ENCODE measurements around the gene G6PC3.
"Not testable (repeated sequence)": the region's sequence is repeated elsewhere in the genome, so short reads cannot be mapped to it uniquely, and the experiment has no call there.

G6PC3 gene

DNA sequence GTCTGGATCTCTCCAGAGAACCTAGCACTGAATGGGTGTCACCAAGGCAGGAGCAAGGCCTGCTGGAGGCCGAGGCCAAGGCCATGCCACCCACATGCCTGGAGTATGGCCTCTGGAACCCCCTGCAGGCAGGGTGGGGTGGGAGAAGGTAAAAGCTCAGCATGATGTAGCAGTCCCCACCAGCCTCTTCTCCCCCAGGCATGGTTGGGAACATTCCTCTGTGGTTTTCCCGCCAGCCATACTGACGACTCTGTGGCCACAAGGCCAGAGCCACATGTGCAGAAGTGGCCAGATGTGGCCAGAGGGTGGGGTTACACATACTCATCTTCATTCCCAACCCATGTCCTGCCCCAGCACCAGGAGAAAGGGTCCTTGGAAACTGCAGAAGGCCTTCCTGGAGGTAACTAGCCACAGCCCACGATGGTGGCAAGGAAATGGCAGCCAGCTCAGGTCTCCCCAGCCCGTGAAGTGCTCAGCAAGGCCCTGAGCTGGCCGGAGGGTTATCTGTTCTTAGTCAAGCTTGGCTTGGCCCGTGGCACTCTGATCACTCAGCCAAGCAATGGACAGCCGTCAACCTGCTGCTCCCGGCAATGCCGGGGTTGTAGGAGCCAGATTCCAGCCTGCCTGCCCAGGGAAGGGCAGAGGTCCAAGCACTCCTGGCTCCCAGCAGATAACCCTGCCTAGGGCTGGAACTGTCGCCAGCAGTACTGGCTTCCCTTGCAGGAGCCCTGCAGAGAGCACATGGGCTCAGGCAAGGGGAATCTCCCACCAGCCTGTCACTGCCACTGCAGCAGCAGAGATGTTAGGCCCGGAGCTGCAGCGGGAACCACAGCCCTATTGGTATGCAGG is 26.8 kb downstream of the G6PC3 start:
- no peak overlapping the region for H3K4me3 ChIP-seq (ENCODE audit: low read length)
- DNase-seq (ENCODE audit: low read depth) = no peak
- TF ChIP-seq, protein P1, sequence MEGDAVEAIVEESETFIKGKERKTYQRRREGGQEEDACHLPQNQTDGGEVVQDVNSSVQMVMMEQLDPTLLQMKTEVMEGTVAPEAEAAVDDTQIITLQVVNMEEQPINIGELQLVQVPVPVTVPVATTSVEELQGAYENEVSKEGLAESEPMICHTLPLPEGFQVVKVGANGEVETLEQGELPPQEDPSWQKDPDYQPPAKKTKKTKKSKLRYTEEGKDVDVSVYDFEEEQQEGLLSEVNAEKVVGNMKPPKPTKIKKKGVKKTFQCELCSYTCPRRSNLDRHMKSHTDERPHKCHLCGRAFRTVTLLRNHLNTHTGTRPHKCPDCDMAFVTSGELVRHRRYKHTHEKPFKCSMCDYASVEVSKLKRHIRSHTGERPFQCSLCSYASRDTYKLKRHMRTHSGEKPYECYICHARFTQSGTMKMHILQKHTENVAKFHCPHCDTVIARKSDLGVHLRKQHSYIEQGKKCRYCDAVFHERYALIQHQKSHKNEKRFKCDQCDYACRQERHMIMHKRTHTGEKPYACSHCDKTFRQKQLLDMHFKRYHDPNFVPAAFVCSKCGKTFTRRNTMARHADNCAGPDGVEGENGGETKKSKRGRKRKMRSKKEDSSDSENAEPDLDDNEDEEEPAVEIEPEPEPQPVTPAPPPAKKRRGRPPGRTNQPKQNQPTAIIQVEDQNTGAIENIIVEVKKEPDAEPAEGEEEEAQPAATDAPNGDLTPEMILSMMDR (conservative IDR thresholded peaks at IDR 0.05; ENCODE audit: low read depth, low read length) = no peak

DNA sequence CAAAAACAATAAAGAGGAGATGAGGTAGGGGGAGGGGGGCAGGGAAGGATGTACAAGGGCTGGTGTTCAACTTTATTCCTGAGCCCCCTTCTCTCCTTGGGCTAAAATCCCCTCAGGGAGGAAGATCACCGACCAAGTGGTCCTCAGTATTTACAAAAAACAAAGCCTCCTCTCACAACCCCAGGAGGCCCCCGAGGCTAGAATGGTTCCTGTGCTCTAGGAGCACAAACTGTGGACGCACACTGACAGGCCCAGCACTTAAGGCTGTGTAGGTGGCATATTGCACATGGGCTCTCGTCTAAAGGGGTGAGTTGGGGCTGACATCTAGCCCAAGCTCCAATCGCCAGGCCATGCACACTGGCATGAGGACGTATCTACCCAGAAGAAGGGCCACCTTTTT is 31.3 kb downstream of the G6PC3 start:
- H3K4me3 ChIP-seq (ENCODE audit: low read length); DNase-seq (ENCODE audit: low read depth): not testable (repeated sequence)

DNA sequence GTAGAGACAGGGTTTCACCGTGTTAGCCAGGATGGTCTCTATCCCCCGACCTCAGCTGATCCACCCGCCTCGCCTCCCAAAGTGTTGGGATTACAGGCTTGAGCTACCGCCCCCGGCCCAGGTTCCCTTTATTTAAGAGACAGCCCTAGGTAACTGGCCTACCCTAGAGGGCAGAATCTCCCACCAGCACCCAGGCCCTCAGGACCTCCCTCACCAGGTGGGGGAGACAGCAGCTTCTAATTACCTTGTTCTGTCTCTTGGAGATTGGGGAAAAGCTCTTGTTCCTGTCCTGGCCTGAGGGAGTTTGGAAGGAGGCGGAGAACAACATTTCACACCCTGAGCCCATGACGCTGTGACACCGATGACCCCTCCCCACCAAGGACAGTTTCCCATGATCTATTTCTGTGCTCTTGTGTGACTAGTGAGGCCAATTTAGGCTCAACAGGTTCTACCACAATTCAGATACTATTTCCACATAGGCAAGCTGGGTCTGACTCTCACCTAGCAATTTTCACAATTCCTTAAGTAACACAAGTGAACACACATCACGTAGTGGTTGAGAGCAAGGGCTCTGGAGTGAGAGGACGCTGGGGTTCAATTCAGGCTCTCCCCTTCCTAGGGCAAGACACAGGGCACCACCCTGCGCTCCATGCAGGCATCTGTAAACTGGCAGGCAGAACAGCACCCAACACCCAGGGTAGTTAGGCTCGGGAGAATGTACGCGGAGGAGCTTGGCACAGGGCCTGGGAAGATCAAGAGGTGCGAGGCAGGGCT is 32.5 kb downstream of the G6PC3 start:
- TF ChIP-seq, protein P1 (conservative IDR thresholded peaks at IDR 0.05; ENCODE audit: low read depth, low read length) = no peak
- no peak overlapping the region for H3K4me3 ChIP-seq (ENCODE audit: low read length)
- DNase-seq (ENCODE audit: low read depth) = no peak

DNA sequence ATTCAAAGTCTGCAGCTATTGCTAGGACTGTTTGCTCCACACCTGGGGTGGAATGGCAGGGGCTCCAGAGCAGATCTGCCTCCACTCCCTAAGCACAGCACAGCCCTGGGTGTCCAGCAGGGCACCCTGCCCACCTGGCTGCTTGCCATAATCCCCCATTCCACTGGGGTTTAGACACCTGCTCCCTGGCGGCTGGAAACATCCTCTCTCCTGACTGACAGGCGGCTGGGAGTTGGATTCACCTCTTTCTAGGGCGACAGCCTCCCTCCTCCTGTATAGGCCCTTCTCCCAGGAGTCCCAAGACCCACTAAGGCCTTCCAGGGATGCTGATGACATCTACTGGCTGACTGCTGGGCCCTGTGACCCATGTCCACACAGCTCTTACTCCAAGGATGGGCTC is 34.9 kb downstream of the G6PC3 start:
- no peak for DNase-seq (ENCODE audit: low read depth)
- TF ChIP-seq, protein P1 (conservative IDR thresholded peaks at IDR 0.05; ENCODE audit: low read depth, low read length) = no peak
- no peak overlapping the region for H3K4me3 ChIP-seq (ENCODE audit: low read length)

DNA sequence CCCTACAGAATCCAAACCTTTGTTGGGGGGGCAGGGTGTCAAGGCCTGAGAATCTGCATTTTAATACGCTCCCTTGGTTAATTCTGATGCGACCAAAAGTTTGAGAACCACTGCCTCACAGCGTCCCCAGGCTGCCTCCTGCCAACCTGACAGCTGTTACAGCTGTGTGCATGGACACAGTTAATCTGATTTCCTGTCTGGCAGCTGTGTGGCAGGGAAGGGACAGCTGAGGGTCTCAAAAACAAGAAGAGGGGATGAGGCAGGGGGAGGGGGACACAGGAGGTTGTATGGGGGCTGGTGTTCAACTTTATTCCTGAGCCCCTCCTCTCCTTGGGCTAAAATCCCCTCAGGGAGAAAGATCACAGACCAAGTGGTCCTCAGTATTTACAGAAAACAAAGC is 35.4 kb downstream of the G6PC3 start:
- TF ChIP-seq, protein P1 (conservative IDR thresholded peaks at IDR 0.05; ENCODE audit: low read depth, low read length) = no peak
- DNase-seq (ENCODE audit: low read depth) = no peak
- no peak overlapping the region for H3K4me3 ChIP-seq (ENCODE audit: low read length)

DNA sequence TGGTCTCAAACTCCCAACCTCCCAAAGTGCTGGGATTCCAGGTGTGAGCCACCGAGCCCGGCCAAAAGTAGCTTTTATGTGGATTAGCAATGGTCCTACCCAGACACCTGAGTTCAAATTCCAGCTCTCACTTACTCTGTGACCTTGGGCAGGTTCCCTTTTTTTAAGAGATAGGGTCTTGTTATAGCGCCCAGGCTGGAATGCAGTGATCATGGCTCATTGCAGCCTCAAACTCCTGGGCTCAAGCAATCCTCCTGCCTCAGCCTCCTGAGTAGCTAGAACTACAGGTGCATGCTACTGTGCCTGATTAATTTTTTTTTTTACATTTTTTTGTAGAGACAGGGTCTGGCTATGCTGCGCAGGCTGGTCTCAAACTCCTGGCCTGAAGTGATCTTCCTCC is 36.3 kb downstream of the G6PC3 start:
- no peak overlapping the region for H3K4me3 ChIP-seq (ENCODE audit: low read length)
- no peak for DNase-seq (ENCODE audit: low read depth)
- TF ChIP-seq, protein P1 (conservative IDR thresholded peaks at IDR 0.05; ENCODE audit: low read depth, low read length) = no peak

DNA sequence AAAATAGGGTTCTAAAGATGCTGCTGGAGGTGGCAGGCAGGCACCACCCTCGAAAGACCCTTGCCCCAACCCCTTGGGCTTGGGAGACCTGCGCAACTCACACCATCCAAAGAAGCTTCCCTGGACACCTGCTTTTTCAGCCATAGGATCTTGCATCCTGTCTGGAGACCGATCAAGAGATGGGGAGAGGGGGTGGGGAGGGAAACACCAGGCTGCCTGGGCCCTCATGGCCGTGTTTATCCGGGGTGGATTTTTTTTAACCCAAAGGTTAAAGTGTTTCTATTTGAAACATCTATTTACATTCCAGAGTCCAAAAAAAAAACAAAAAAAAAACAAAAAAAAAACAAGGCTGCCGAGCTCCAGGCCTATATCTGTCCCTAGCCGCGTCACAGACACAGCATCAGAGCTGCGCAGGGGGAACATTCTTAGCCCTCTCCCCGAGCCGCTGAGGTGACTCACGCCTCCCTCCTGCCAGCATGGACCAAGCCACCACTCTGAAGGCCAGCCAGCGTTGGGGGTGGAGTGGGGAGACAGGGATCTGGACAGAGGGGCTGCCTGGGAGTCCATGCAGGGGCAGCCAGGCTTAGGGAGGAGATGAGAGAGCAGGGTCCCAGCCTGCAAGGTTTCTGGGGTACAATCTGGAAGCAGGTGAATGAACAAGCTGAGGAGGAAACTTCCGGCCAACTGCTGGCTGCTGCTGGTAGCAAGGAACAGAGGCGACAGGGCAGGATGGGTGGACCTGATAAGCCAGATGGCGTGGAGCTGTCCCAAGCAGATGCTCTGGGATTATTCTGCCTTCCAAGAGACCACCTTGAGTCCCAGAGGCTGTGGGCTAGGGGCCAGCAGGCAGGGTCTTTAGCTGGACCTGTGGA is 38.1 kb downstream of the G6PC3 start:
- TF ChIP-seq, protein P1 (conservative IDR thresholded peaks at IDR 0.05; ENCODE audit: low read depth, low read length) = no peak
- peak; percentile 69 for DNase-seq (ENCODE audit: low read depth)
- H3K4me3 ChIP-seq (ENCODE audit: low read length) = no peak overlapping the region

All from retinal pigment epithelial cell (primary cell).